Measurements from ENCODE around the gene ITGA3. TPM values are rescaled to one million over a fixed set of nuclear protein-coding genes. Genes with fewer than 3 reads are reported as not detected.
A peak's percentile ranks its signal among the peaks of the same experiment; 100 is the strongest.

ITGA3 gene
- total RNA-seq, 1 donor = 35.1 TPM

DNA sequence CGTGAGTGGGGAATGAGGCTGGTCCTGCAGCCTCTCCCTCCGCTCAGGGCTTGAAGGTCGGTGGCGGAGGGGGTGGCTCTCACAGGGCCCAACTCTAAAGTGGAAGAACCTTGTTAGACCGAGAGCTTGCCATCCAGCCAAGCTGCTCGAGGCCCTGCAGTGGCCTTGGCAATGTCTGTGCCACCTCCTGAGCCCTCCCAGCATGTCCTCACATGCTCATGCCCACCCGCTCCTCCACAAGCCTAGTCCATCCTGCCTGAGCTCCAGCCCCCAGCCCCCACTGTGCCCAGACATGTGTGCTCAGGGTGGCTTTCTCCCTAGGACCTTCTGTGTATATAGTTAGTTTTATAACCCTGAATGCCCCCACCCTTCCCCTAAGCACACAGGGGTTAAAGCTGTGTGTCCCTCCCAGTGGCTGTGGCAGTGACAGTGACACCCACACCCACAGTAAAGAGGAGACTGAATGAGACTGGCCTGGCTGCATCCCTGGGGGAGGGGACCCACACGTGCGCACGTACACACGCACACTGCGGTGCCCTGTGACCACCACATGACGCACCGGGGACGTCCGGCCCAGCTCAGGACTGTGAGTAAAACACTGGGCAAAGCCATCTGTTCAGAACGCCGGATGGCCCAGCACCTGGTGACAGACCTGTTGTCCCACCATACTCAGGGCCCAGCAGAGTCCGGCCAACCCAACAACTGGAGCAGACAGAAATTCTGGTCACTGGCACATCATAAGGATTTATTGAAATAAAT is 54.9 kb downstream of the ITGA3 start:
- DNase-seq (ENCODE audit: low read depth) = no peak
- TF ChIP-seq, protein P1, sequence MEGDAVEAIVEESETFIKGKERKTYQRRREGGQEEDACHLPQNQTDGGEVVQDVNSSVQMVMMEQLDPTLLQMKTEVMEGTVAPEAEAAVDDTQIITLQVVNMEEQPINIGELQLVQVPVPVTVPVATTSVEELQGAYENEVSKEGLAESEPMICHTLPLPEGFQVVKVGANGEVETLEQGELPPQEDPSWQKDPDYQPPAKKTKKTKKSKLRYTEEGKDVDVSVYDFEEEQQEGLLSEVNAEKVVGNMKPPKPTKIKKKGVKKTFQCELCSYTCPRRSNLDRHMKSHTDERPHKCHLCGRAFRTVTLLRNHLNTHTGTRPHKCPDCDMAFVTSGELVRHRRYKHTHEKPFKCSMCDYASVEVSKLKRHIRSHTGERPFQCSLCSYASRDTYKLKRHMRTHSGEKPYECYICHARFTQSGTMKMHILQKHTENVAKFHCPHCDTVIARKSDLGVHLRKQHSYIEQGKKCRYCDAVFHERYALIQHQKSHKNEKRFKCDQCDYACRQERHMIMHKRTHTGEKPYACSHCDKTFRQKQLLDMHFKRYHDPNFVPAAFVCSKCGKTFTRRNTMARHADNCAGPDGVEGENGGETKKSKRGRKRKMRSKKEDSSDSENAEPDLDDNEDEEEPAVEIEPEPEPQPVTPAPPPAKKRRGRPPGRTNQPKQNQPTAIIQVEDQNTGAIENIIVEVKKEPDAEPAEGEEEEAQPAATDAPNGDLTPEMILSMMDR (IDR thresholded peaks at IDR 0.05; ENCODE audit: insufficient read depth, low read length) = no peak
- no peak overlapping the region for H3K4me3 ChIP-seq (ENCODE audit: low read depth, low read length)

DNA sequence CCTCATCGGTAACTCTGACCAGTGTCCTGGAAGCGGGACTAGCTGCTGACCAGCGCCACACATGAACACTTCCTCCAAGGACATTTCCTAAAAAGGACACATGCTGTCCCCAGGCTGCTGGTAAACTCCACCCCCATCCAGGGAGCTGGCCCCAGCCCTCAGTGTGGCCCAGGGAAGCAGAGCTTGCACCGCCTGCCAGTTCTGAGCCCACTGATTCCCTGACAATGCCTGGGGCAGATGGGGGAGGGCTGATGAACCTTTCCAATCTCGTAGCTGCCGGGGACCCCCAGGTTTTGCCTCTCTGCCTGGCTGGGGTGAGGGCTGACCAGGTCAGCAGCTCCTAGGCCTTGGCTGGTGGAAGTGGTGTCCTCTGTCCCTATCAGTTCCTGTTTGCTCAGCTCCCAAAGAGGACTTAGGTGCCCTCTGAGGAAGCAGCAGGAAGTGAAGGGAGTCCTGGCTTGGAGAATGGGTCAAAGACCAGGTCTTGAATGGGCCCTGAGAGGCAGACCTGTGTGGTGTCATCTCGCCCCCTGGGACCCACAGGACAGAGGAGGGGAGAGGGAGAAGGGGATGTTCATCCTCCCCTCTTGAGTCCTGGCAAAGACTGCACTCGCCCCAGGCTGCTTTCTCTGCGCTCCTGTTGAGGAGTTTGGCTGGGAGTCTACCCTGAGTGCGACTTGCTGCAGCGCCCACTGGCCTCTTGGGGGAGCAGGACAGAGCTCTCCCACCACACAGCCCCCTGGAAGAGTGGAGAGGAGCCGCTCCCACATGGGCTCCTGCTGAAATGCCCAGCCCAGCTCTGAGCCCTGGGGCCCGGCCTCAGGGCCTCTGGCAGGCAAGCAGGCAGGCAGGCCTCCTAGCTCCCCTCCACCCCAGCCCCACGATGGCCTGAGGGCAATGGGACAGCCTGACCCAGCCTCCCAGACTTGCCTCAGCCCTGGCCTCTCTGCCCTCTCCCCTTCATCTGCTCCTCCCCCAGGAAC is 56.1 kb downstream of the ITGA3 start:
- no peak for DNase-seq (ENCODE audit: low read depth)
- TF ChIP-seq, protein P1 (IDR thresholded peaks at IDR 0.05; ENCODE audit: insufficient read depth, low read length) = no peak
- H3K4me3 ChIP-seq (ENCODE audit: low read depth, low read length) = no peak overlapping the region

DNA sequence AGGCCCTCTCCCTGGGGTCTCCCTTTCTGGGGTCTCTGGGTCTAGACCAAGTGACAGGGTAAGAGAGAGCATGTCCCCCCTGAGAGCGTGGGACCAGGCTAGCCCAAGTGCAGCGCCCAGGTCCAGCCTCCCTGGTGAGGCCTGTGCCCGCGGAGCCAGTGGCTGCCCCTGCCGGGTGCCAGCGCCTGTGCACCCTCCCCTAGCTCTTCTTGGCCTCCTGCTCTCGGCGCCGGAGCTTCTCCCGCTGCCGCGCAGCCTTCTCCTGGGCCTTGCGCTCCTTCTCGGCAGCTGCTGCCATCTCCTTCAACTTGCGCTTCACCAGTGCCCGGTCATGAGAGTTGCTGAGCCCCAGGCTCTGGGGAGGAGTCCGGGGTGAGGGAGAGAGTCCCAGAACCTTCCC is 56.8 kb downstream of the ITGA3 start:
- DNase-seq (ENCODE audit: low read depth) = no peak
- H3K4me3 ChIP-seq (ENCODE audit: low read depth, low read length) = no peak overlapping the region
- TF ChIP-seq, protein P1 (IDR thresholded peaks at IDR 0.05; ENCODE audit: insufficient read depth, low read length) = no peak

DNA sequence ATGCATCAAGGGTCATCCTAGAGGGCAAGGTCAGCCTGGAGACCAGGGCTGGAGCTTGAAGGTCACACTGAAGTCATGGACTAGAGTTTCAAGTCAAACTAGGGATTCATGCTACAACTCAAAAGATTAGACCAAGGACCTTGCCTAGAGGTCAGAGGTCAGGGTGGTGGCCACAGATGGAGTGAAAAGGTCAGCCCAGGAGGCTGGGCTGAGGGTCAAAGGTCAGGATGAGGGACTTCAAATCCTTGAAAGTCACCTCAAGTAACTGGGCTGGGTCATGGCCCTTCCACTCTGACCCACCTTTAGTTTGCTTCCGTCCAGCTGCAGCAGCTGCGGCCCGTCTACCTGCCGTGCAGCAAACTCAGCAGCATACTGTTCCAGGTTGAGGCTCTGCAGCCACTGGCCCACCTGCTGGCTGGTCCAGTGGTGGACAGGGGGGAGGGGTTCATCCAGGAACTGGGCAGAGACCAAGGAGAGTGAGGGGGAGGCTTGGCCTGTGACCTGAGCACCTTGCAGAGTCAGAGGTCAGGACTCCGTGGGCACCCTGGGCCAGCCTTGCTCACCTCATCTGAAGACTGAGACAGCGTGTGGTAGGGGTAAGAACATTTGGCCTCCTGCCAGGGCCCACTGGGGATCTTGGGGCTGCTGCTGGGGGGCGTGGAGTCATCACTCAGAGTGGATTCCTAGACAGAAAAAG is 57.9 kb downstream of the ITGA3 start:
- no peak for DNase-seq (ENCODE audit: low read depth)
- TF ChIP-seq, protein P1 (IDR thresholded peaks at IDR 0.05; ENCODE audit: insufficient read depth, low read length) = no peak
- no peak overlapping the region for H3K4me3 ChIP-seq (ENCODE audit: low read depth, low read length)

DNA sequence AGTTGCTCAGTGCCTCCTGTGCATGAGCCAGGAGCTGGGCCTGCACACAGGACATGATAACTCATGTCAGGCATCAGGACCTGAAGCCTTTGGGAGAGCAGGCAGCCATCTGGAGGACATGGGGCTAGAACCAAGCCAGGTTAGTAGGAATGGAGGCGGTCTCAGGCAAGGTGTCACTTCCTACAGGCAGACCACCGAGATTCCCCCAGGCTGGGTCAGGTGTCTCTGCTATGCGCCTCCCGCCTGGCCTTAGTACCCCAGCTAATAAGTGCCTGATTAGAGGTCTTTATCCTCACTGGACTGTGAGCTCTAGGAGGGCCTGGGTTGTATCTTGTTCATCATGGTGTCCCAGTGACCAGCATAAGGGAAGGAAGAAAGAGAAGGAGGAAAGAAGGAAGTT is 58.5 kb downstream of the ITGA3 start:
- no peak for DNase-seq (ENCODE audit: low read depth)
- TF ChIP-seq, protein P1 (IDR thresholded peaks at IDR 0.05; ENCODE audit: insufficient read depth, low read length) = no peak
- H3K4me3 ChIP-seq (ENCODE audit: low read depth, low read length) = no peak overlapping the region

DNA sequence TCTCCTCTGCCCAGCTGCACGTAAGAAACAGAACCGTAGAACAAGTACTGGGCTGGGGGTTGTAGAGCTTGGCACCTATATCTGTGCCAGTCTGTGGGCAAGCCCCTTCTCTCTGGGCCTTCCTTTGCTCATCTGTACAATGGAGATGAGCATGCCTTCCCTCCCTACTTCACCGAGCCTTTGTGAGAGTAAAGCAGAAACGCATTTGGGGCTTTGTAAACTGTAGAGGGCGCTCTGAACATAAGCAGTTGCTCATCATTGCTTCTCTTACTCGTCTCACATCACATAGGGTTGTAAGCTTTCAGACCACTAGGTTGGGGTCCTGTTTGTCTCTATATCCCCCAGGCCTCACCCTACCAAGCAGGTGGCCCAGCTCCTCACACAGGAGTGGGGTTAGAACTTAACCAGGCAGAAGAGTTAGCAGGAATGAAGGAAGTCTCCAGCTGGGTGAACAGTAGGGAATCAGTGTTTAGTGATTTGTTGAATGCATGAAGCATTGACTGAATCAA is 59.0 kb downstream of the ITGA3 start:
- DNase-seq (ENCODE audit: low read depth) = peak; percentile 78
- TF ChIP-seq, protein P1 (IDR thresholded peaks at IDR 0.05; ENCODE audit: insufficient read depth, low read length) = peak; percentile 77
- no peak overlapping the region for H3K4me3 ChIP-seq (ENCODE audit: low read depth, low read length)

Measured in fibroblast of the aortic adventitia (primary cell).